ENCODE data around the gene CYP46A1.
A peak's percentile ranks its signal among the peaks of the same experiment; 100 is the strongest.

CYP46A1 gene

DNA sequence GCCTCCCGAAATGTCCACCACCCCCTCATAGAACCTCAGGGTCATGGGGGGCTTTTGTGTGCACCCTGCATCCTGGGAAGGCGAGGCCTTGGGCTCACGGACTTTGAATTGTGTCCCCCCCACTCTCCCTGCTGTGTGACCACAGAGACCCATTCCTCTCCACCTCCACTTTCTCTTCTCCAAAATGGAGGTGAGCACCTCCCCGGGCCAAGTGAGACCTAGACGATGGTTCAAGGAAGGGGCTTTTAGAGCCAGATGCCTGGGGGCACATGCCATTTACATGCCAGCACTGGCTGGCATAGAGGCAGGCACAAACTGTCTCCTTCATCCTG is 33.5 kb downstream of the CYP46A1 start:
- no peak for DNase-seq

DNA sequence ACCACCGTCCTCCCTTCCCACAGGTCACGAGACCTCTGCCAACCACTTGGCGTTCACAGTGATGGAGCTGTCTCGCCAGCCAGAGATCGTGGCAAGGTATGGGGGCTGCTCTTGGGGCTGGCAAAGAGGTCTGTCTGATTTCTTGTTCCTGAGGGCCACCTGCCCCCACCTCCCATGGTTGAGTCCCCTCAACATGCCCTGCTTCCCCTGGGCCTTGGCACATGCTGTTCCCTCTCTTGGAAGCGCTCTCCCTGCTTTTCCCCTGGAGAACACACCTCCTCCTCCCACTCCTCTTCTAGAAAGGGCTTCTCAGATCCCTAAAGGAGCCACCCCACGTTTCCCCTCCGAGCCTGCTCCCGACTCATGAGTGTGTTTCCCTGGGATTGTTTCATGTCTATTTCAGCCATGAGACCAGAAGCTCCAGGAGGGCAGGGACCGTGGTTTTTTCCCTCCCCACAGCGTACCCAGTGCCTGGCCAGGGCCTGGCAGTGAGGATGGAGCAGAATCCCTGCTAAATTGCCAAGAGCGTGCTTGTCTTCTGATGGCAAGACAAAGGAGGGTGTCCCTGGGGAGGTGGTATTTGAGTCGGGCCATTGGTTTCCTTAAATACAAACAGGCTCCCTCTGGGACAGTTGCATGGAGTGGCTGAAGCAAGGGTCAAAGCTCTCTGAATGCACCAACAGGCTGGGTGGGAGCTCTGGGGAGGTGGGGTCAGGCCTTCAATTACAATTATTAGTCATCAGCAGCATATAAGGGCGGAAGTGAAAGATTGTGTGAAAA is 34.1 kb downstream of the CYP46A1 start:
- DNase-seq: no peak

GRCh38 chr14:99718811-99719192 is 34.7 kb downstream of the CYP46A1 start:
- DNase-seq: no peak

DNA sequence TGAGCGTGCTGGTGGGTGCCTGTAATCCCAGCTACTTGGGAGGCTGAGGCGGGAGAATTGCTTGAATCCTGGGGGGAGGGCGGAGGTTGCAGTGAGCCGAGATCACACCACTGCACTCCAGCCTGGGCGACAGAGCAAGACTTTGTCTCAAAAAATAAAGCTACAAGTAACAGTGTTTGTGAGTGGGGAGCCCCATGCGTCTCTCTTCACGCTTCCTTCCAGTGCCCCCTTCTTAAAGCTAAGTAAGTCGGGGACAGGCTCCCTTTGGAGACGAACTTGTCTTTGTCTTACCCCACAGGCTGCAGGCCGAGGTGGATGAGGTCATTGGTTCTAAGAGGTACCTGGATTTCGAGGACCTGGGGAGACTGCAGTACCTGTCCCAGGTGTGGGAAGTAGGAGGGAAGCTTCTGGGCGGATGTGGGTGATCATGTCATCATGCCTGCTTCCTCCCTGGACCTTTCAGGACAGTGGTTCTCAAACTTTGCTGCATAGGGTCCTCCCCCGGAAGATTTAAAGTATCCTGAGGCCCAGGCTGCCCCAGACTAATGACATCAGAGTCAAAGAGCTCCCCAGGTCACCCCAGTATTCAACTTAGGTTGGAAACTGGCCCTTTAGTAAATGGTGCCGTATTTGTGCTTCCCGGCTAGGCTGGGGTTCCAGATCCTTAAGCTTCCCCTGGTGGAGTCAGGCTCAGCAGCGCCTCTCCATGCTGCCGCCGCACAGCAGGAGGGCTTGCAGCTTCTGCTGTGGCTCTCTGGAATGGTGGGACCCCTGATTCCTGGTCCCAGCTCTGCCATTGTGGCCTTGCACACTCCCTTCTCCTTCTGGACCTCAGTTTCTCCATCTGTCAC is 37.1 kb downstream of the CYP46A1 start:
- no peak for DNase-seq

GRCh38 chr14:99721792-99722516 is 37.9 kb downstream of the CYP46A1 start:
- DNase-seq: no peak

- DNase-seq: no peak
These were observed 38.6 kb downstream of the CYP46A1 start for GRCh38 chr14:99722741-99723140.

- DNase-seq: no peak
These were observed 40.2 kb downstream of the CYP46A1 start for GRCh38 chr14:99724196-99724891.

- DNase-seq: no peak
These were observed 41.1 kb downstream of the CYP46A1 start for GRCh38 chr14:99724939-99725773.

GRCh38 chr14:99725774-99726537 is 41.9 kb downstream of the CYP46A1 start:
- DNase-seq: no peak

- DNase-seq: no peak
These were observed 42.5 kb downstream of the CYP46A1 start for GRCh38 chr14:99726538-99727095.

- no peak for DNase-seq
These were observed 43.2 kb downstream of the CYP46A1 start for GRCh38 chr14:99727096-99727870.

DNA sequence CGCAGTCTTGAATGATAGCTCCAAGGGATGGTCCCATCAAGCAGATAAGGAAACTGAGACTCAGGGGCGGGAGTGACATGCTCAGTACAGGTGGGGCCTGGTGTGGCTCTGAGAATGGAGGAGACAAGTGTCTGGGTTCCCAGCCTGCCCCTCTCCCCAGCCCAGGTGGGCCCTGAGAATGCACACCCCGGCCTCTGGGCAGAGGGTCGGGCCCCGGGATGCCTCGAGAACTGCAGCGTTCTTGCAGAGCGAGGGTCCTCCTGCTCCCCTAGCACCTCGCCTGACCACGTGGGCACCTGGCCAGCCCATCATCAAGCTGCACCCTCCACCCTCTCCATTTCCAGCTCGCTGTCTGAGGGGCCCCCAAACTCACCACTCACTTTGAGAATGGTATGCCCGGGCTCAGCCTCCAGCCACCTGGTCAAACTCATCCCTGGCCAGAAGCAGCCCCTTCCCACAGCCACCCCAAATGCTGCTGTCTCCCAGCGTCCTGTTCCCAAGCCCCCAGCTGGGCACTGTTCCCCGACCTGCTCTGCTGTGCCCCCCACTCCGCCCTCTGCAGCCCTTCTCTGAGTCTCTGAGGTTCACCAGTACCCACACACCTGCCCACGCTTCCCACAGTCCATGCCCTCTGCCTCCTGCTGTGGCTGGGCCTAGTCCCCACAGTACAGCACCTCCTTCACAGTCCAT is 44.3 kb downstream of the CYP46A1 start:
- DNase-seq: no peak

- DNase-seq: no peak
These were observed 44.9 kb downstream of the CYP46A1 start for GRCh38 chr14:99728981-99729451.

DNA sequence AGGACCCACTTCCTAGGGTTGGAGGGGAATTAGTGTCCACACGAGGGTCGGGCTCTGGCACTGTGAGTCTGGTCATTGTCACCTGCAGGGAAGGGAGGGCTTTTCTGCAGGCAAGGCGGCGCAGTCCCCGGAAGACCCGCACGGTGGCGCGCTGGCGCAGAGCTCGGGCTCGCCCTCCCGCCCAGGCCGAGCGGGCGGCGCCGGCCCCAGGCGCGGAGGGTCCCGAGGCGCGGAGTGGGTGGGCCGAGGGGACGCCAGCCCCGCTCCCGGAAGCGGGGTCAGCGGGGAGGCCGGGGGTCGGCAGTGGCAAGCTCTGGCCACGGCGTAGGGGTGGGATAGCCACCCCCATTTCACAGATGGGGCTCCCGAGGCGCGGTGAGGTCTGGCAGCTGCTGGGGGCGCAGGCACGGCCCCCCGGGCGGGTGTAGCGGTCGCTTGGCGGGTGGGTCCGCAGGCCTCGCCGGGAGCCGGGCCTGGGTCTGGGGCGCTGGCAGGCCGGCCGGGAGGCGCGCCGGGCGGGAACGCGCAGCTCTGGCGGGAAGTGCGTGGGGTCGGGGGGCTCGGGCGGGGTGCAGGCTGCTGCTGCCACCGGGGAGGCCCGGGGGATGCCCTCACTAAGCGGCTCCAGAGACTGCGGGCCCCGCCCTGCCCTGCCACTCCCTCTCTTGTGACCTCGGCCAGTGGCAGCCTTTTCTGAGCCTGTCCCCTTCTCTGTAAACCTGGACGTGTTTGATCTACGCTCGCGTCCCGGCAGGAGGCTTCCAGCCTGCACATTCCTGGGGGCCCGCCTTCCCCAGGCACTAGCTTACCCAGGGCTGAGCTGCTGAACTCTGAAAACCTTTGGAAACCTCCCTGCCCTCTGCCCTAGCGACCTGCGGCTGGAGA is 46.1 kb downstream of the CYP46A1 start:
- DNase-seq: peak; percentile 89

GRCh38 chr14:99730876-99731546 is 46.9 kb downstream of the CYP46A1 start:
- DNase-seq: peak; percentile 41

DNA sequence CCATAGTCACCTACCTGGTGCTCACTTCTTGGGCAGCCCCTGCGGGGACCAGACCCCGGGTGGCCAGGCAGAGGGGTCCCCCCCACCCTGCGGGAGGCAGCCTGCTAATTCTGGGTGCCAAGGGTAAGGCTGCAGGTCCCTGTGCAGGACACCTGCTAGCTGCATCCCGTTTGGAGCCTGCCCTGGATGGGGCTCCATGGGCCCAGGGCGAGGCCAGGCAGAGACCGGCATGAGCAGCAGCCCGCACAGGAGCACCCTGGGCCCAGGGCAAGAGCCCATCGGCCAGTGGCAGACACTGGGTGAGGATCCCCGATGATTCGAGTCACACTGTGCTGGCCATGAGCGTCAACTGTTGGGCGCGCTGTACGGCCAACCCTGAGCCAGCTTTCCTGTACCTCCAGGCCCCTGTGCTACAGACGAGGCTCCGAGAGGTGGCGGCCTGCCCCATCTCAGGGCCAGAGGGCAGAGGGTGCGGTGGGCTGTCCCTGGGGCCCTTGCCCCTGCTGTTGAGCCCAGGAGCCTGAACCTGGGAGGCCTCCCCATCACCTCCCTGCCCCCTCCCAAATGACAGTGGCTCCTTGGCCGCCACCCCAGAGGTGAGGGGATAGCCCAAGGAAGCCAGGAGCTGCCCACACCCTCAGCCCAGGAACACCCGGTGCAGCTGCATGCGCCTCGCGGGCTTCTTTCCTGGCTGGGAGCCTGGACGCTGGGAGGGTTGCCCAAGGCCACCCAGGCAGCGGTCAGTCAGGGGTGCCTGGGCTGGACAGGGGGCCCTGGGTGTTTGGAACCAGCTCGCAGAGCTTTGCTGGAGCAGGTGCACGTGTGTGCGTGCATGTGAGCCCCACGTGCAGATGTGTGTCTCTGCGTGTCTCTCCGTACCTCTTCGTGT is 47.7 kb downstream of the CYP46A1 start:
- peak; percentile 46 for DNase-seq

All from right forelimb (tissue), 1 donor.